Chondrocyte (in vitro differentiated cells): ENCODE results near the gene PHC3. TPM values are rescaled to one million over a fixed set of nuclear protein-coding genes. Genes with fewer than 3 reads are reported as not detected.
"Not testable (repeated sequence)": the region's sequence is repeated elsewhere in the genome, so short reads cannot be mapped to it uniquely, and the experiment has no call there.

Experiments
- DNase-seq: peaks from one replicate; pipeline ENCODE4 v3.0.0; 2021; ENCODE audit warnings: mixed read lengths, low spot score
- H3K27ac Mint-ChIP-seq: one replicate; pipeline ENCODE4 v1.8.0; 2021; ENCODE audit warnings: mild to moderate bottlenecking, moderate library complexity, mixed read lengths; ENCODE audit not compliant: unreplicated experiment
- H3K27me3 Mint-ChIP-seq: 2 replicates; pipeline ENCODE4 v1.8.0; 2021; ENCODE audit warnings: low read depth, mixed read lengths
- H3K36me3 Mint-ChIP-seq: 2 replicates; pipeline ENCODE4 v1.8.0; 2021; ENCODE audit warnings: low read depth, mixed read lengths
- H3K4me1 Mint-ChIP-seq: 2 replicates; pipeline ENCODE4 v1.8.0; 2021; ENCODE audit warnings: low read depth, mild to moderate bottlenecking, mixed read lengths
- H3K4me3 Mint-ChIP-seq: one replicate; pipeline ENCODE4 v1.8.0; 2021; ENCODE audit warnings: mild to moderate bottlenecking, moderate library complexity, mixed read lengths; ENCODE audit not compliant: unreplicated experiment
- H3K9me3 Mint-ChIP-seq: 2 replicates; pipeline ENCODE4 v1.8.0; 2021; ENCODE audit warnings: low read depth, mixed read lengths
- total RNA-seq: library from RNA; stranded (reverse); gene quantifications from 3 replicates; pipeline ENCODE4 v1.2.1, GENCODE V29; 2021
- TF ChIP-seq, protein P1 (sequence below): fragments of 200-600 bp; sonication (generic); IDR thresholded peaks from 2 replicates; pipeline ENCODE4 v1.5.0; 2021; ENCODE audit warnings: antibody characterized with exemption, mild to moderate bottlenecking, moderate library complexity

PHC3 gene
- total RNA-seq, 1 donor from 2014 or later: 45.8 TPM

- peaks cover 26% of the 10 kb centered on the region for H3K36me3 Mint-ChIP-seq
- H3K27me3 Mint-ChIP-seq: no peaks in the 10 kb centered on the region
- H3K4me3 Mint-ChIP-seq: no peak overlapping the region
- DNase-seq: no peak
- H3K9me3 Mint-ChIP-seq: no peaks in the 10 kb centered on the region
- peak overlapping the region; percentile 45 for H3K27ac Mint-ChIP-seq
- TF ChIP-seq, protein P1, sequence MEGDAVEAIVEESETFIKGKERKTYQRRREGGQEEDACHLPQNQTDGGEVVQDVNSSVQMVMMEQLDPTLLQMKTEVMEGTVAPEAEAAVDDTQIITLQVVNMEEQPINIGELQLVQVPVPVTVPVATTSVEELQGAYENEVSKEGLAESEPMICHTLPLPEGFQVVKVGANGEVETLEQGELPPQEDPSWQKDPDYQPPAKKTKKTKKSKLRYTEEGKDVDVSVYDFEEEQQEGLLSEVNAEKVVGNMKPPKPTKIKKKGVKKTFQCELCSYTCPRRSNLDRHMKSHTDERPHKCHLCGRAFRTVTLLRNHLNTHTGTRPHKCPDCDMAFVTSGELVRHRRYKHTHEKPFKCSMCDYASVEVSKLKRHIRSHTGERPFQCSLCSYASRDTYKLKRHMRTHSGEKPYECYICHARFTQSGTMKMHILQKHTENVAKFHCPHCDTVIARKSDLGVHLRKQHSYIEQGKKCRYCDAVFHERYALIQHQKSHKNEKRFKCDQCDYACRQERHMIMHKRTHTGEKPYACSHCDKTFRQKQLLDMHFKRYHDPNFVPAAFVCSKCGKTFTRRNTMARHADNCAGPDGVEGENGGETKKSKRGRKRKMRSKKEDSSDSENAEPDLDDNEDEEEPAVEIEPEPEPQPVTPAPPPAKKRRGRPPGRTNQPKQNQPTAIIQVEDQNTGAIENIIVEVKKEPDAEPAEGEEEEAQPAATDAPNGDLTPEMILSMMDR: no peak
- peaks cover 20% of the 10 kb centered on the region for H3K4me1 Mint-ChIP-seq
Measured at GRCh38 chr3:170130532-170130931, 51.0 kb downstream of the PHC3 start.

GRCh38 chr3:170128977-170129431 is 52.5 kb downstream of the PHC3 start:
- DNase-seq: no peak

DNA sequence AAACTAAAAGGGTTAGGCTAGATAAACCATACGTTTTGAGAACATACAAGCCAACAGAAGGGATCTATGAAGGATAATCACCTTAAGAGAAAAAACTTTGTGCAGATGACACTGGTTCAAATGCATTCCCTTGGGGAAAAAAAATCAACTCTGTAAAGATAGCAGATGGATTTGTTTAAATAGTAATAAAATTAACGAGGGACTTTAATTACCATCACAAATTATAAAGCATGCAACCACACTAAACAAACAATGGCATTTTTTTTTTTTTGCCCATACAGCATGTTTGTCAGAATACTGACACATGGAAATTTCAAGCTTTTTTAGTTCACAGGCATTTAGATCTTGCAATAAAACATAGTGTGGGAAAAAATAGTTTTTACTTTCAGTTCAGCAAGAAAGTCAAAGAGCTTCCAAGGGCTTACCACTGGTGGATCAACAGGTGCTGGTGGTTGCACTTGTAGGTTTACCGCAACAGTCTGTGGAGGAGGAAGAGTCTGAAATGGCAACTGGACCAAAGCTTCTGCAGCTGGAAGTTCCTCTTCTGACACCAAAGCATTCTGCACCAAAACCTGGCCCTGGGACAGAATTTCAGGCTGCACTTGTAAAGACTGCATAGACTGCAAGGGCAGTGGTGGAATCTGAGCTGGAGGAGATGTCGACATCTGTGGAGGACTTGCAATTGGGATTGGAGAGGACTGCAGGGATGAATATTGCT is 53.1 kb downstream of the PHC3 start:
- no peak for DNase-seq
- Mint-ChIP-seq H3K4me3 (no peak overlapping the region), H3K27me3 (no peaks in the 10 kb centered on the region), H3K36me3 (peaks cover 15% of the 10 kb centered on the region), H3K27ac (peak overlapping the region; percentile 76), H3K9me3 (no peaks in the 10 kb centered on the region), H3K4me1 (peaks cover 20% of the 10 kb centered on the region)
- TF ChIP-seq, protein P1: no peak

More at GRCh38 chr3:170128977-170129431, 52.5 kb downstream of the PHC3 start:
- Mint-ChIP-seq H3K27ac (peak overlapping the region; percentile 76), H3K4me1 (peaks cover 20% of the 10 kb centered on the region), H3K4me3 (no peak overlapping the region), H3K9me3 (no peaks in the 10 kb centered on the region), H3K36me3 (peaks cover 17% of the 10 kb centered on the region), H3K27me3 (no peaks in the 10 kb centered on the region)
- TF ChIP-seq, protein P1: no peak

DNA sequence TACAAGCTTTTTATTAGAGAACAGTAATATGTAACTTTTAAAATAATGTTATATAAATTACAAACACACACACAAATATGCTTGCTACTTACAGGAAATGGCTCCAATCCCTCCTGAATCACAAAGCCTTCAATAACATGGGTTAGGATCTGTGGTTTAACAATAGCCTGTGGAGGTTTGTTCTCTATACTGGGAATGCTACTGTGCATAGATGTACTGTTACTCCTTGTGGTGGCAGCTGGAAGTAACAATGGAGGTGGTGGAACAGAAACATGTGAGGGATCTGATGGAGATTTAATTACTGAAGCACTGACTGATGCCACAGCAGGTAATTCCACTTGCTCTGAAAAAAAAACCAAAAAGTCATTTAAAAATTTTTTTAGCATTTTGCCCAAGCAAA is 64.4 kb downstream of the PHC3 start:
- Mint-ChIP-seq H3K27ac (no peak overlapping the region), H3K4me1 (no peaks in the 10 kb centered on the region), H3K27me3 (no peaks in the 10 kb centered on the region), H3K36me3 (peaks cover 30% of the 10 kb centered on the region), H3K9me3 (no peaks in the 10 kb centered on the region), H3K4me3 (no peak overlapping the region)
- TF ChIP-seq, protein P1: peak; percentile 58
- no peak for DNase-seq

GRCh38 chr3:170114165-170114564 is 67.4 kb downstream of the PHC3 start:
- H3K9me3 Mint-ChIP-seq, H3K27ac Mint-ChIP-seq, H3K4me1 Mint-ChIP-seq, H3K27me3 Mint-ChIP-seq, DNase-seq, H3K4me3 Mint-ChIP-seq: not testable (repeated sequence)
- peaks cover 28% of the 10 kb centered on the region for H3K36me3 Mint-ChIP-seq
